H1 (cell line): ENCODE measurements around the gene OTC. TPM values are rescaled to one million over a fixed set of nuclear protein-coding genes. Genes with fewer than 3 reads are reported as not detected.

Experiments used
- BCL11A ChIP-seq, 2 experiments: IDR thresholded peaks; one replicate each; pipeline ENCODE4 v1.6.1; 2011; ENCODE audit warnings: low read depth in 2 of 2, low read length in 2 of 2, mild to moderate bottlenecking in 2 of 2
- CBX8 ChIP-seq: fragments of 300-800, 300-1000 bp; sonication (generic); IDR thresholded peaks from 2 replicates; pipeline ENCODE4 v1.7.1; 2016; ENCODE audit warnings: low read depth, low read length, borderline replicate concordance
- CREB1 ChIP-seq: IDR thresholded peaks from 2 replicates; pipeline ENCODE4 v1.6.1; 2012; ENCODE audit warnings: inconsistent platforms
- EZH2 ChIP-seq: fragments of 200-600 bp; sonication (generic); IDR thresholded peaks from 2 replicates; pipeline ENCODE4 v1.7.1; 2012; ENCODE audit warnings: low read depth, mild to moderate bottlenecking, moderate library complexity, low read length, inconsistent platforms; ENCODE audit not compliant: severe bottlenecking
- KDM4A ChIP-seq: IDR thresholded peaks from one replicate; pipeline ENCODE4 v1.7.1; 2012; ENCODE audit warnings: low read depth, mild to moderate bottlenecking, moderate library complexity, low read length, inconsistent platforms; ENCODE audit not compliant: severe bottlenecking
- RAD21 ChIP-seq, 2 experiments: IDR thresholded peaks in 1 of 2; conservative IDR thresholded peaks in 1 of 2; 2 replicates each; pipeline ENCODE4 v1.6.1; 2011; ENCODE audit warnings: low read depth in 2 of 2, low read length in 2 of 2, improper control_type of control experiment in 1 of 2, inconsistent platforms in 1 of 2, mild to moderate bottlenecking in 1 of 2, moderate library complexity in 1 of 2
- RNF2 ChIP-seq: fragments of 200-900, 300-1000 bp; sonication (generic); IDR thresholded peaks from 2 replicates; pipeline ENCODE4 v1.7.1; 2016; ENCODE audit warnings: borderline replicate concordance, low read depth, mild to moderate bottlenecking, antibody characterized with exemption, low read length; ENCODE audit not compliant: poor library complexity, severe bottlenecking; ENCODE audit errors: missing control alignments
- TAF1 ChIP-seq: IDR thresholded peaks from 2 replicates; pipeline ENCODE4 v1.6.1; 2011; ENCODE audit warnings: mild to moderate bottlenecking, low read depth, low read length
- TAF7 ChIP-seq: optimal IDR thresholded peaks from 2 replicates; pipeline ENCODE3; 2011; ENCODE audit warnings: low read depth, mild to moderate bottlenecking, inconsistent platforms, low read length, moderate library complexity, borderline replicate concordance
- polyA plus RNA-seq, 7 experiments: library from polyadenylated mRNA; depleted of rRNA in 3 of 7; stranded (reverse) in 5 of 7; unstranded in 2 of 7; fragments of >200 nt in 5 of 7; fragments of 200-250 nt in 2 of 7; gene quantifications; 1 replicate in 5 of 7; 2 replicates in 1 of 7; 4 replicates in 1 of 7; pipeline versions ENCODE4 v1.2.1 to v1.2.3, GENCODE V29; 2011 to 2013; ENCODE audit warnings: missing spikeins in 2 of 7, mixed read lengths in 2 of 7
- total RNA-seq: library from RNA; stranded (reverse); fragmentation: NEBNext Ultra II Directional; extraction: Animal tissue kit (Norgen Biotek cat#: 25700); gene quantifications from 2 replicates; pipeline ENCODE4 v1.2.1, GENCODE V29; 2021

OTC gene
- total and polyA plus RNA-seq, 2 of the 8 experiments (the other 6 are each of a cell fraction or from before 2014, with no cell fraction given), result not detected

DNA sequence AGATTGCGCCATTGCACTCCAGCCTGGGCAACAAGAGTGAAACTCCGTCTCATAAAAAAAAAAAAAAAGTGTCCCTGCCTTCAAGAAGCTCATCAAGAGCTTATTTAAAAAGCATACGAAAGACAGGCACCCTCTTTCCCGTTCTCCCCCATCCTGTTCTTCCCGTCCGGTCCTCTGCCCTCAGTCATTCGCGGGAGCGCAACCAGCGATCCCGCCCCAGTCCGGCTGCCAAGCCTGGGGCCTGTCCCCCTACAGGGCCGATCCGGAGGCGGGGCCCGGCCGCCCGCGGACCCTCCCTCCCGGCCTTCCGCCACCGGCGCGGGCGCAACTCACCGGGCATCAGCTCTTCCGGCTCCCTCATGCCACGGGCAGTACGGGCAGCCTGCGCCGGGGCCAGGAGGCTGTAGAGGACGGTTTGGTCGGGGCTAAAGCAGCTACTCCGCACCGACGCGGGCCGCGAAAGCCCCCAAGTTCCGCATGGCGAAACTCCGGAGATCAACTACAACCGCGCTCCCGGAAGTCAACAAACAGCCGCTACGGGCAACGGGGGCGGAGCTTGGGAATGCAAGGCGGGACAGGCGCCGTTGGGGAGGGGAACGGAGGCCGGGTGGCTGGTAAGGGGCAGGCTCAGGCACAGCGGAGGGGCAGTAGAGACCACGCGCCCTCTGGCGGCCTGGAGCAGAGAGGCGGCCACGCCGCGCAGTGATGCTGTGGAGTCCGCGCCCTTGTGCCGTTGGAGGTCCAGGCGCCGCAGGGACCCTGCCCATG, 25.2 kb upstream of the OTC start, which contains the start of gene RPGR (continued):
- TF ChIP-seq CREB1 (peak; percentile 71), TAF1 (peak; percentile 59), KDM4A (peak; percentile 41), RAD21 (IDR thresholded peaks at IDR 0.05 in 1 of 2, conservative IDR thresholded peaks at IDR 0.05 in 1 of 2; ENCODE audit: low read depth in 2 of 2, low read length in 2 of 2) (peak; percentile 61 to 66), TAF7 (no peak), BCL11A (IDR thresholded peaks at IDR 0.05; ENCODE audit: low read depth in 2 of 2, low read length in 2 of 2) (no peak), RNF2 (no peak), CBX8 (no peak), EZH2 (no peak)
